HepG2 (cell line): ENCODE measurements around the gene BCL7A. TPM values are rescaled to one million over a fixed set of nuclear protein-coding genes. Genes with fewer than 3 reads are reported as not detected.

Source experiments
- AKAP8 ChIP-seq: sonication (generic); formaldehyde crosslinking; IDR thresholded peaks from 2 replicates; pipeline ENCODE4 v1.5.1; 2020; ENCODE audit warnings: mild to moderate bottlenecking, missing genetic modification reagents
- ARID2 ChIP-seq: sonication (generic); formaldehyde crosslinking; IDR thresholded peaks from 2 replicates; pipeline ENCODE4 v1.8.1; 2022; ENCODE audit warnings: mild to moderate bottlenecking, missing genetic modification reagents, borderline replicate concordance
- FOXP1 ChIP-seq, 2 experiments: fragments of 450-650 bp in 1 of 2; IDR thresholded peaks; 2 replicates each; pipeline ENCODE4 v1.6.1; 2017 to 2018; ENCODE audit warnings: antibody characterized with exemption in 1 of 2
- GPN1 ChIP-seq: sonication (generic); formaldehyde crosslinking; IDR thresholded peaks from 2 replicates; pipeline ENCODE4 v1.5.1; 2020; ENCODE audit warnings: missing genetic modification reagents, borderline replicate concordance
- HOXA3 ChIP-seq: sonication (generic); formaldehyde crosslinking; IDR thresholded peaks from 2 replicates; pipeline ENCODE4 v1.5.0; 2020; ENCODE audit warnings: missing genetic modification reagents
- HOXA5 ChIP-seq: sonication (generic); formaldehyde crosslinking; IDR thresholded peaks from 2 replicates; pipeline ENCODE4 v1.4.0; 2020; ENCODE audit warnings: missing genetic modification reagents
- ISL2 ChIP-seq: sonication (generic); formaldehyde crosslinking; IDR thresholded peaks from 2 replicates; pipeline ENCODE4 v1.5.0; 2020; ENCODE audit warnings: missing genetic modification reagents
- KMT2B ChIP-seq: IDR thresholded peaks from 2 replicates; pipeline ENCODE4 v1.6.1; 2016; ENCODE audit warnings: missing genetic modification reagents, missing compliant biosample characterization
- NCOA1 ChIP-seq: sonication (generic); formaldehyde crosslinking; IDR thresholded peaks from 2 replicates; pipeline ENCODE4 v1.9.0; 2021; ENCODE audit warnings: missing genetic modification reagents
- PHF21A ChIP-seq: sonication (generic); formaldehyde crosslinking; IDR thresholded peaks from 2 replicates; pipeline ENCODE4 v1.5.0; 2020; ENCODE audit warnings: mild to moderate bottlenecking, missing genetic modification reagents
- POLR2AphosphoS5 ChIP-seq: IDR thresholded peaks from 2 replicates; pipeline ENCODE4 v1.6.1; 2012; ENCODE audit warnings: low read depth, low read length
- RBFOX2 ChIP-seq: fragments of 200-400 bp; formaldehyde crosslinking; IDR thresholded peaks from 2 replicates; pipeline ENCODE4 v1.6.1; 2017; ENCODE audit warnings: low read depth, mild to moderate bottlenecking, low read length
- RFX3 ChIP-seq: IDR thresholded peaks from 2 replicates; pipeline ENCODE4 v1.6.1; 2016; ENCODE audit warnings: missing biosample characterization, missing genetic modification reagents
- SIN3B ChIP-seq: fragments of 150-350 bp; IDR thresholded peaks from 2 replicates; pipeline ENCODE4 v1.6.1; 2014; ENCODE audit warnings: low read length
- SP1 ChIP-seq, 2 experiments: fragments of 450-650 bp in 1 of 2; sonication (generic) in 1 of 2; formaldehyde crosslinking in 1 of 2; IDR thresholded peaks; 2 replicates each; pipeline versions ENCODE4 v1.4.0 to v1.6.1; 2016 to 2020; ENCODE audit warnings: missing genetic modification reagents in 1 of 2
- TAF15 ChIP-seq: fragments of 200-400 bp; formaldehyde crosslinking; IDR thresholded peaks from one replicate; pipeline ENCODE4 v1.6.1; 2018; ENCODE audit warnings: mild to moderate bottlenecking, low read depth, low read length; ENCODE audit not compliant: poor library complexity, severe bottlenecking
- THYN1 ChIP-seq: sonication (generic); formaldehyde crosslinking; IDR thresholded peaks from 2 replicates; pipeline ENCODE4 v1.8.1; 2023; ENCODE audit warnings: low read depth, mild to moderate bottlenecking, moderate library complexity, missing genetic modification reagents, borderline replicate concordance
- TSC22D2 ChIP-seq: sonication (generic); formaldehyde crosslinking; IDR thresholded peaks from 2 replicates; pipeline ENCODE4 v1.5.1; 2020; ENCODE audit warnings: missing genetic modification reagents, mild to moderate bottlenecking, borderline replicate concordance
- ZKSCAN5 ChIP-seq: sonication (generic); formaldehyde crosslinking; IDR thresholded peaks from 2 replicates; pipeline ENCODE4 v1.5.1; 2020; ENCODE audit warnings: mild to moderate bottlenecking, missing genetic modification reagents
- ZMAT3 ChIP-seq: sonication (generic); formaldehyde crosslinking; conservative IDR thresholded peaks from 2 replicates; pipeline ENCODE4 v1.7.0; 2021; ENCODE audit warnings: missing genetic modification reagents
- ZNF263 ChIP-seq: sonication (generic); formaldehyde crosslinking; IDR thresholded peaks from 2 replicates; pipeline ENCODE4 v1.4.0; 2020; ENCODE audit warnings: missing genetic modification reagents
- ZNF556 ChIP-seq: sonication (generic); formaldehyde crosslinking; IDR thresholded peaks from 2 replicates; pipeline ENCODE4 v1.4.0; 2020; ENCODE audit warnings: mild to moderate bottlenecking, missing genetic modification reagents, borderline replicate concordance
- ZNF749 ChIP-seq: sonication (generic); formaldehyde crosslinking; IDR thresholded peaks from 2 replicates; pipeline ENCODE4 v1.8.0; 2022; ENCODE audit warnings: mild to moderate bottlenecking, missing genetic modification reagents, moderate library complexity, borderline replicate concordance
- ZNF850 ChIP-seq: sonication (generic); formaldehyde crosslinking; conservative IDR thresholded peaks from 2 replicates; pipeline ENCODE4 v1.9.0; 2021; ENCODE audit warnings: mild to moderate bottlenecking, missing genetic modification reagents
- polyA plus RNA-seq, 8 experiments: library from polyadenylated mRNA; depleted of rRNA in 3 of 8; stranded (reverse) in 7 of 8; unstranded in 1 of 8; fragments of >200 nt; fragmentation: Illumina TruSeq in 4 of 8; extraction: Trizol in 4 of 8; gene quantifications; 2 replicates each; pipeline versions ENCODE4 v1.2.1 to v1.2.3, GENCODE V29; 2011 to 2016; ENCODE audit warnings: low read depth in 4 of 8, missing spikeins in 1 of 8, mixed read lengths in 1 of 8; ENCODE audit not compliant: insufficient read depth in 1 of 8
- total RNA-seq, 5 experiments: library from RNA; depleted of rRNA; stranded (reverse); fragments of >200 nt; fragmentation: Illumina TruSeq; extraction: Trizol; gene quantifications; 2 replicates each; pipeline ENCODE4 v1.2.3, GENCODE V29; 2016; ENCODE audit warnings: low read depth in 1 of 5
- TF ChIP-seq, protein P1 (sequence below): sonication (generic); formaldehyde crosslinking; IDR thresholded peaks from 2 replicates; pipeline ENCODE4 v1.5.1; 2020; ENCODE audit warnings: mild to moderate bottlenecking, missing genetic modification reagents, moderate library complexity
- TF ChIP-seq, protein P2 (sequence below): sonication (generic); formaldehyde crosslinking; IDR thresholded peaks from 2 replicates; pipeline ENCODE4 v1.5.0; 2020; ENCODE audit warnings: missing genetic modification reagents
- TF ChIP-seq, protein P3 (sequence below): sonication (generic); formaldehyde crosslinking; IDR thresholded peaks from 2 replicates; pipeline ENCODE4 v1.8.0; 2022; ENCODE audit warnings: missing genetic modification reagents, mild to moderate bottlenecking, moderate library complexity, borderline replicate concordance

BCL7A gene
- total and polyA plus RNA-seq, 2 of the 13 experiments (the other 11 are each of a cell fraction or from before 2014, with no cell fraction given): 4.1 to 6.2 TPM

DNA sequence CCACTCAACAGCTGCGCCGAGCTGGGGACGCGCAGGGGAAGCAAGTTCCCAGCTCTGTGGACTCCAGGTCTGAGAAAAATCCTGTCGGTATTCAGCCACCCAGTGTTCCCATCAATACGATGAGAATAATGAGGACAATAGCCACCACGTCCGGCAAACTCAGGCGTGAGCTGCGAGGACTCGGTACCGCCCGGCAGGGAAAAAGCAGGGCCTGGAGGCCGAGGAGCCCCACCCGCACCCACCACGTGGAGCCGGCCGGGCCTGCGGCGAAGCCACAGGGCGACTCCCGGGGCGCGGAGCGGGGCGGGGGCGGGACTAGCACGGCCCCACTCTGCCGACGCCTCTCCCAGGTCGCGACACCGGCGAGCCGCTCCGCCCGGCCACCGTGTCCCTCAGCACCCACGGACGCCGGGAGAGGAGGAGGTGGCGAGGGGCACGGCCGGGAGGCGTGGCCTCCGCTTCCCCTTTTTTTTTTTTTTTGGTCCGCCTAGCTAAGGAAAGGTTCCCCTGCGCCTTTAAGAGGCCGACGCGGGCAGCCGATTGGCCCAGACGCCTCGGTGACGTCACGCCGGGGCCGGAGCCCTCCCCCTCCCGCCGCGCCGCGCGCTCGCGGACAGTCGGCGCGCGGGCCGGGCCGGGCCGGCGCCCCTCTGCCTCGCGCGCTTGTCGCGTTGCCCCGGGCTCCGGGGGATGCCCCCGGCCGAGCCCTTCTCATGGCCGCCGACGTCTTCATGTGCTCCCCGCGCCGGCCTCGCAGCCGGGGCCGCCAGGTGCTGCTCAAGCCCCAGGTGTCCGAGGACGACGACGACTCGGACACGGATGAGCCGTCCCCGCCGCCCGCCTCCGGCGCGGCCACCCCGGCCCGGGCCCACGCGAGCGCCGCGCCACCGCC is 56.7 kb downstream of the BCL7A start, which contains the start of gene MLXIP (continued):
- TF ChIP-seq, protein P1, sequence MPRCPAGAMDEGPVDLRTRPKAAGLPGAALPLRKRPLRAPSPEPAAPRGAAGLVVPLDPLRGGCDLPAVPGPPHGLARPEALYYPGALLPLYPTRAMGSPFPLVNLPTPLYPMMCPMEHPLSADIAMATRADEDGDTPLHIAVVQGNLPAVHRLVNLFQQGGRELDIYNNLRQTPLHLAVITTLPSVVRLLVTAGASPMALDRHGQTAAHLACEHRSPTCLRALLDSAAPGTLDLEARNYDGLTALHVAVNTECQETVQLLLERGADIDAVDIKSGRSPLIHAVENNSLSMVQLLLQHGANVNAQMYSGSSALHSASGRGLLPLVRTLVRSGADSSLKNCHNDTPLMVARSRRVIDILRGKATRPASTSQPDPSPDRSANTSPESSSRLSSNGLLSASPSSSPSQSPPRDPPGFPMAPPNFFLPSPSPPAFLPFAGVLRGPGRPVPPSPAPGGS (CRISPR knock-in tag): no peak
- TF ChIP-seq HOXA3 (CRISPR knock-in tag): peak; percentile 69
- peak; percentile 79; the same call in 1 of the 2 replicates for TF ChIP-seq TSC22D2
- no peak for TF ChIP-seq THYN1 (CRISPR knock-in tag)
- TF ChIP-seq GPN1 (CRISPR knock-in tag): no peak
- TF ChIP-seq NCOA1: no peak
- peak; percentile 54; the same call in 1 of the 2 replicates for TF ChIP-seq KMT2B
- no peak for TF ChIP-seq SIN3B
- TF ChIP-seq RFX3: no peak
- no peak for TF ChIP-seq SP1 (IDR thresholded peaks at IDR 0.05)
- 0 out of 2 replicates have a peak, but pooled peaks have one; percentile 37 for TF ChIP-seq SP1 (CRISPR knock-in tag; IDR thresholded peaks at IDR 0.05)
- TF ChIP-seq FOXP1 (IDR thresholded peaks at IDR 0.05): no peak
- TF ChIP-seq FOXP1 (CRISPR knock-in tag; IDR thresholded peaks at IDR 0.05): no peak
- TF ChIP-seq HOXA5 (CRISPR knock-in tag): 0 out of 2 replicates have a peak, but pooled peaks have one; percentile 55
- no peak for TF ChIP-seq ZMAT3
- TF ChIP-seq ARID2 (CRISPR knock-in tag): no peak; the same call in 1 of the 2 replicates
- no peak for TF ChIP-seq ZNF850 (CRISPR knock-in tag)
- no peak for TF ChIP-seq TAF15
- no peak for TF ChIP-seq AKAP8 (CRISPR knock-in tag)
- TF ChIP-seq ISL2: peak; percentile 34
- TF ChIP-seq, protein P2, sequence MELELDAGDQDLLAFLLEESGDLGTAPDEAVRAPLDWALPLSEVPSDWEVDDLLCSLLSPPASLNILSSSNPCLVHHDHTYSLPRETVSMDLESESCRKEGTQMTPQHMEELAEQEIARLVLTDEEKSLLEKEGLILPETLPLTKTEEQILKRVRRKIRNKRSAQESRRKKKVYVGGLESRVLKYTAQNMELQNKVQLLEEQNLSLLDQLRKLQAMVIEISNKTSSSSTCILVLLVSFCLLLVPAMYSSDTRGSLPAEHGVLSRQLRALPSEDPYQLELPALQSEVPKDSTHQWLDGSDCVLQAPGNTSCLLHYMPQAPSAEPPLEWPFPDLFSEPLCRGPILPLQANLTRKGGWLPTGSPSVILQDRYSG (CRISPR knock-in tag): peak; percentile 10; the same call in 1 of the 2 replicates
- TF ChIP-seq RBFOX2: peak; percentile 78
- TF ChIP-seq PHF21A (CRISPR knock-in tag): peak; percentile 65
- TF ChIP-seq ZKSCAN5 (CRISPR knock-in tag): no peak
- peak; percentile 53; the same call in 1 of the 2 replicates for TF ChIP-seq ZNF263 (CRISPR knock-in tag)
- TF ChIP-seq ZNF749 (CRISPR knock-in tag): 0 out of 2 replicates have a peak, but pooled peaks have one; percentile 38
- TF ChIP-seq ZNF556 (CRISPR knock-in tag): peak; percentile 74; the same call in 1 of the 2 replicates
- TF ChIP-seq, protein P3, sequence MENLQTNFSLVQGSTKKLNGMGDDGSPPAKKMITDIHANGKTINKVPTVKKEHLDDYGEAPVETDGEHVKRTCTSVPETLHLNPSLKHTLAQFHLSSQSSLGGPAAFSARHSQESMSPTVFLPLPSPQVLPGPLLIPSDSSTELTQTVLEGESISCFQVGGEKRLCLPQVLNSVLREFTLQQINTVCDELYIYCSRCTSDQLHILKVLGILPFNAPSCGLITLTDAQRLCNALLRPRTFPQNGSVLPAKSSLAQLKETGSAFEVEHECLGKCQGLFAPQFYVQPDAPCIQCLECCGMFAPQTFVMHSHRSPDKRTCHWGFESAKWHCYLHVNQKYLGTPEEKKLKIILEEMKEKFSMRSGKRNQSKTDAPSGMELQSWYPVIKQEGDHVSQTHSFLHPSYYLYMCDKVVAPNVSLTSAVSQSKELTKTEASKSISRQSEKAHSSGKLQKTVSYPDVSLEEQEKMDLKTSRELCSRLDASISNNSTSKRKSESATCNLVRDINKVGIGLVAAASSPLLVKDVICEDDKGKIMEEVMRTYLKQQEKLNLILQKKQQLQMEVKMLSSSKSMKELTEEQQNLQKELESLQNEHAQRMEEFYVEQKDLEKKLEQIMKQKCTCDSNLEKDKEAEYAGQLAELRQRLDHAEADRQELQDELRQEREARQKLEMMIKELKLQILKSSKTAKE (CRISPR knock-in tag): 0 out of 2 replicates have a peak, but pooled peaks have one; percentile 9
- no peak for TF ChIP-seq POLR2AphosphoS5
